NCI-H69 (cell line): ENCODE results near the gene MED12L.
"Not testable (repeated sequence)": the region's sequence is repeated elsewhere in the genome, so short reads cannot be mapped to it uniquely, and the experiment has no call there.

Source experiments
- DNase-seq: peaks from one replicate; lab custom pipeline; 2025; lab: John Stamatoyannopoulos, UW

The MED12L gene

GRCh38 chr3:151209654-151210053, 124.2 kb downstream of the MED12L start:
- DNase-seq: no peak

GRCh38 chr3:151210676-151211381, 125.4 kb downstream of the MED12L start:
- peak; percentile 54 for DNase-seq

- no peak for DNase-seq
Observed at GRCh38 chr3:151213151-151213550, 127.7 kb downstream of the MED12L start.

- DNase-seq: no peak
Observed at GRCh38 chr3:151213881-151214280, 128.4 kb downstream of the MED12L start.

GRCh38 chr3:151214459-151214858, 129.0 kb downstream of the MED12L start:
- peak; percentile 47 for DNase-seq

- DNase-seq: no peak
Observed at GRCh38 chr3:151216641-151217607, 131.5 kb downstream of the MED12L start.

- no peak for DNase-seq
Observed at GRCh38 chr3:151218136-151218535, 132.7 kb downstream of the MED12L start.

GRCh38 chr3:151219056-151219455, 133.6 kb downstream of the MED12L start:
- peak; percentile 16 for DNase-seq

- no peak for DNase-seq
Observed at GRCh38 chr3:151224268-151224866, 138.9 kb downstream of the MED12L start.

GRCh38 chr3:151225040-151225975, 139.8 kb downstream of the MED12L start:
- DNase-seq: no peak

GRCh38 chr3:151226088-151226563, 140.7 kb downstream of the MED12L start:
- peak; percentile 70 for DNase-seq

GRCh38 chr3:151226825-151227224, 141.4 kb downstream of the MED12L start:
- DNase-seq: no peak

GRCh38 chr3:151227266-151227806, 141.9 kb downstream of the MED12L start:
- DNase-seq: no peak

GRCh38 chr3:151227807-151228665, 142.6 kb downstream of the MED12L start:
- DNase-seq: peak; percentile 61

- peak; percentile 18 for DNase-seq
Observed at GRCh38 chr3:151228666-151229040, 143.2 kb downstream of the MED12L start.

GRCh38 chr3:151230646-151231045, 145.2 kb downstream of the MED12L start:
- no peak for DNase-seq

- DNase-seq: not testable (repeated sequence)
Observed at GRCh38 chr3:151232403-151232802, 146.9 kb downstream of the MED12L start.

- no peak for DNase-seq
Observed at GRCh38 chr3:151232991-151233390, 147.5 kb downstream of the MED12L start.

- DNase-seq: no peak
Observed at GRCh38 chr3:151234825-151235224, 149.4 kb downstream of the MED12L start.

GRCh38 chr3:151236316-151236715, 150.9 kb downstream of the MED12L start:
- no peak for DNase-seq
